NCI-H1694 (cell line): Measurements from ENCODE around the gene CLSTN2.

Experiments
- DNase-seq: peaks from one replicate; lab custom pipeline; 2025; lab: John Stamatoyannopoulos, UW

The CLSTN2 gene

DNA sequence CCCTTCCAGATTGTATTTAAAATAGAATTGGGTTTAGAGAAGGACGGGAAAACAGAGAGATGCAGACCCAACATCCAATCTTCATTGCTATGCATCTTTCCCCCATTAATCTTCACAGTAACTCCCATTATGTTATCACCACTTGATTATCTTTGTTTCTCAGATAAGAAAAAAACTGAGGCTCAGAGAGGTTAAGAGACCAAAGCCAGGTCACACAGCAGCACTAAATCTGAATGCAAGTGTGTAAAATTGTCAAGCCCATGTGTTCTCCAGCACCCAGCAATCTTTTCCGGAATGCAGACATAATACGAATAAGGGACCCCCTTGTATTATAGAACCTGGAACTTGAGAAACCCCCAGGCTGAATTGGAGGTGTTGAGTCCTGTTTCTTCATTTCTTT, 662.4 kb downstream of the CLSTN2 start:
- no peak for DNase-seq

DNA sequence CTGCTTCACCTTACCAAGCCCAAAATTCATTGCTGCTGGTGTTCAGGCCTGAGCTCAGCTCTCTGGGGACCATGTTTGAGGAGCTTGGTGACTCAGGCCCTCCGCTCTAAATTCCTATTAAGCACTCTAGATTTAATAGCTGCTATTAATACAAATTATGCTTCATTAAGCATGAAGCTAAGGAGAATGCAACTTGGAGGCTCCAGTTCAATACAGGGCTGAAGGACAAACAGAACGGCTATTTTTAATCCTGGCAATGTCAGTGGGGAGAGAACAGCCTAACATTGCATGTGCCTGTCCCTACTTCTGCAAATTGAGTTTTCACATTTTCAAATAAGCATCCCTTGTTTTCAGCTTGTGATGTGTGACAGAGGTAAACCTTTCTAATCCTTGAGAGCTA, 662.8 kb downstream of the CLSTN2 start:
- DNase-seq: no peak

DNA sequence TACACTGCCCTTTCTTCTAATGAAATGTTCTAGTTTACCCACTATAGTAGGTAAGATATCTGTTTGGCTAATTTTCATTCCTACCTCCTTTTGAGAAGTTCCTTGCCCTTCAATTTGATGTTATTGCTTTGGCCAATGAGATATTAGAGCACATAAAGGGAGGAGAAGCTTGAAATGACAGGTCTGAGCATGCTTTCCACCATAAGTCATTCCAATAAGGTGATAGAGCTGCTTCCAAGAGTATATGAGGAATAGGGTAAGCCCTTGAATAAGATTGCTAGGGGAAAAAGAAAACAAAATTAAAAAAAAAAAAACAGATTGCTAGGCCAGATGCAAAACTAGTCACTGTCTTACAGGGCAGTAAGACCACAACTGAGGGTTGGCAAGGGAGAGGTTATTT, 664.0 kb downstream of the CLSTN2 start:
- no peak for DNase-seq

DNA sequence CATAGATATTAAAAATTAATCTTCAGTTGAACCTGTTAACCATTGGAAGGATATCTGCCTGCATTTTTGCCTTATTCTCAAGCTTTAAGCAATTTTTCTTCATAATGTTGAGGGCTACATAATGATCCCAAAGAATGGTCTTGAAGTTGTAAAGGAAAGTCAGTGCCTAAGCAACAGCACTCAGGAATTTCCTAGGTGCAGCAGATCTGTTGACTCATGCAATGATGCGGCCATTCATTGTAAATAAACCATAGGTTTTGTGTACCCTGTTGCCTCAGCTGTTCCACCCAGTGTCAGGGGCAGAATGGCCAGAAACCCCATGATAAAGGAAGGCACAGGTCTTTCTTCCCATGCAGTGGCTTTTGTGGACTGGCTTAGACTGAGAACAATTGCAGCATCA, 664.5 kb downstream of the CLSTN2 start:
- DNase-seq: no peak

DNA sequence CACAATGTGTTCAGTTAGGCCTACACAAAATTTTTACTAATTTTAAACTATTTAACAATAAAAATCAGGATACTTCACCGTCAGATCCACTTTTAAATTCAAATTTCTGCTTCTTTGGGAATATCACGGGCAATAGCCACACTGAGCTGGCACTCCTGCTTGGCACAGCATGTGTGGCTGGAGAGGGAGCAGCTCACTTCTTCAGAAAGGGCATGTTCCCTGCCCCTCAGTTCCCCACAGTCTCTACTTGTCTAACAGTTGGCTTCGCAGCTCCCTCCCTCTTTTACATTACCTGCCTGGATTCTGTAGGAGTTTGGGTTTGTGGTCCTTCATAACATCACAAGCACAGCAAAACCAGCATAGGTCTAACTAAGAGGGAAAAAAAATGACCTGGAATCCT, 666.9 kb downstream of the CLSTN2 start:
- DNase-seq: no peak

DNA sequence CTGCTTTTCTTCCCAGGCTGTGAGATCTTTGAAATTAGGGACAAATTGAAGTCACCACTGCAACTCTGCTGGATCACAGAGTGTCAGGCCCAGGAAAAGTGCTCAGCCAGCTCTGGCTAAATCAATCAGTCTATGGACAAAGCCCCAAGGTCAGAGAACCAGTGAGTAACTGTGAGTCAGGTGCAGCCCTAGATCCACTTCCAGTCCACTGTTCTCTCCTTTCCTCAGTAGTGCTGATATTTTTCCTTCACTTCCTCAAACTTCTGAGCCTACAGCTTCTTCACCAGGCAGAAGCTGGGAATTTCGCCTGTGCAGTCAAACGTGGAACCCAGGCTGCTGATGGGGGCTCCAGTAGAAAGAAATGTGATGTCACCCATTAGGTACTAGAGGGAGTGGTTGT, 667.8 kb downstream of the CLSTN2 start:
- no peak for DNase-seq

DNA sequence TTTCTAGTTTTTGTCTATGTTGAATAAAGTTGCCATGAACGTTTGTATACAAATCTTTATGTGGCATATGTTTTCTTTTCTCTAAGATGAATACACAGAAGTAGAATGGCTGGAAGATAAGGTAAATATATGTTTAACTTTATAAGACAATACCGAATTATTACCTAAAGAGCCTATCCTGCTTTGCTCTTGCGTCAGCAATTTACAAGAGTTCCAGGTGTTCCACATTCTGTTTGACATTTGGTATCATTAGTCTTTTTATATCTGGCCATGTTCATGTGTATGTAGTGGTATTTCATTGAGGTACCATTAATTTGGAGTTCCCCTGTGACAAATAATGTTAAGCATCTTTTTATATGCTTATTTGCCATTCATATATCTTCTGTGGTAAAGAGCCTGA, 668.8 kb downstream of the CLSTN2 start:
- DNase-seq: no peak

DNA sequence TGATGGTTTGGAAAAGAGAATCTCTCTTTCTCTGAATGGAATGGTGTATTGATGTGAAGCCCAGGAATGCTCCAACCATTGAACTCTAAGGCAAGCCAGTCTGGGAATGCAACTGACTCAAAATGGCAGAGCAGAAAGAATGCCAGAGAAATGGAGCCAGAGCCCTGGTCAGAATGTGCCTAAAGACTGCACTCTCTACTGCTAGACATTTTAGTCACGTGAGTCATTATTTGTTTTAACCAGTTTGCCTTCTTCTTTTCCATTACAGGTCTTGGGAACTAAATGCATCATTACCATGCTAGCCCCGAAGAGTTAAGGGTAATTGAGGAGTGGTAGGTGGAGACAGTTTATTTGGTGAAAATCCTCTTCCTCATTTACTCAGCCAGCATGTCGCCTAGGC, 675.6 kb downstream of the CLSTN2 start:
- no peak for DNase-seq

DNA sequence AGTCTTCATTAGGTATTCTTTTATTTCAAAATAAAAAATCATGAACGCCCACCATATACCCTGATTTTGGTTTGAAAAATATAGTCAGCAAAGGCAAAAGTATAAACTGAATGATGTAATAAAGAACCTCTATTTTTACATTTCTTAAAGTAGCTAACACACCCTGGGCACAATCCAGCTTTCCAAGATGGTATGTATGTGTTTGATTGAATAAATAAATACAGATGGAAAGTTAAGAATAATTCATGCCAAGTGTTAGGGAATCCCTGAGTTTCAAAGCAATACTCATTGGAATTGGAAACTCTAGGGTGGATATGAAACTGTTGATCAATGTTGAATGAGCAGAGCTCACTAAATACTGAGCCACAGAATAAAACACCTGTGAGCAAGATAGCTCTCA, 679.0 kb downstream of the CLSTN2 start:
- no peak for DNase-seq

DNA sequence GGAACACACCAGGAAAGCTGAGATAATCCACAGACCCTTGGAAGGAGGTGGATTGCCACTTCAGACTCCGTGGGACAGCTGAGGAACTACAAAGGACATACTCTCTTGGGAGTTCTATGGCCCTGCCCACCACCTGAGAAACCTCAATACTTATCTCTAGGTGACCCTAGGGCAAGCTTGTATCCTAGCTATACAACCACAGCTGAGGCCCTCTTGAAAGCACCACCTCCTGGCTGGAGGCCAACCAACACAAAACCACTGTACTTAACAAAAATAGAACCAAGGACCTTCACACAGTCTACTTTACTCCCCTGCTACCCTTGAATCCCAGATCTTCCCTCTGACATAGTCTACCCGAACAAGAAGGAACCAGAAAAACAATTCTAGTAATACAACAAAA, 682.1 kb downstream of the CLSTN2 start:
- no peak for DNase-seq

DNA sequence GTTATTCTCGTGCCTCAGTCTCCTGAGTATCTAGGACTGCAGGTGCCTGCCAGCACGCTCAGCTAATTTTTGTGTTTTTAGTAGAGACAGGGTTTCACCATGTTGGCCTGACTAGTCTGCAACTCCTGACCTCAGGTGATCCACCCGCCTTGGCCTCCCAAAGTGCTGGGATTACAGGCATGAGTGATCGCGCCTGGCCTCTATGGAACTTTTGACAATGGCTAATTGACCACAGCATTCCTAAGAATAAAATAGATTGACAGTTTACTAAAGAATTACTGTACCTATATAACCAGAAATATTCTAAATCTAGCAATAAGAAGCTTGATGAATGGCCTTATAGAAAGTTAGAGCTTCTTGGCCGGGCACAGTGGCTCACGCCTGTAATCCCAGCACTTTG, 691.9 kb downstream of the CLSTN2 start:
- no peak for DNase-seq
